Activated T-cell treated with anti-CD3 and anti-CD28 coated beads for 1 hour (primary cell): ENCODE results near the gene SMYD3.
"Not testable (repeated sequence)": the region's sequence is repeated elsewhere in the genome, so short reads cannot be mapped to it uniquely, and the experiment has no call there.

Experiments used
- DNase-seq: peaks from one replicate; pipeline ENCODE4 v3.0.0-alpha.2; 2020; ENCODE audit warnings: low read depth

Gene SMYD3

DNA sequence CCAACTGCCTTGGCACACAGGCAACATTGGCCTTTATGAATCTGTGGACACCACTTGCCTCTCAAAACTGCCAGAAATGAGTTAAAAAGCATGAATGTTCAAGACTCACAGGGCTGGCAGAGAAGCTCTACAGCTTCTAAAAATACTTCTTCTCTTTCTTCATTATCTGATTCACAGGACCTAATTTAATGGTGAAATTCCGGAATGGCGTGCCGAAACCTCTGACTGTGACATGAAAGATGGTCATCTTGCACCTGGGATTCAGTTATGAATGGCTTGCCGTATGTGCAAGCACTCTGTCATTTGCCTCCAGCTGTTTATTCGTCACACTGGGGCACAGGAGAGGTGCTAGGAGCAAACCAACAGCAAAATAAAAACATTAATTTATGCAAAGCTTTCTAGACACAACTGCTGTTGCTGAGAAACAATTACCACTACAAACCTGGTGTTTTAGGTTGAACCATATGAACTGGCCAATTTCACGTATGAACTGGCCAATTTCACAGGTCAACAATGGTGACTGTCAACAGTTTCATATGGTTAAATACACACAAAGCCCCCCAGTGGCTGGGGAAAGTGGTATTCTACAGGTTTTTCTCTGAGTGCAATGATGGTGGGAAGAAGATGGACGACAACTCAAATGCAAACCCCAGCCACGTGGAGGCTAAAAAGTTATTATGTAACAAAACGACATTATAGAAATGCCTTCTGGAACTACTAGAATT, 704.0 kb downstream of the SMYD3 start:
- DNase-seq, result no peak

DNA sequence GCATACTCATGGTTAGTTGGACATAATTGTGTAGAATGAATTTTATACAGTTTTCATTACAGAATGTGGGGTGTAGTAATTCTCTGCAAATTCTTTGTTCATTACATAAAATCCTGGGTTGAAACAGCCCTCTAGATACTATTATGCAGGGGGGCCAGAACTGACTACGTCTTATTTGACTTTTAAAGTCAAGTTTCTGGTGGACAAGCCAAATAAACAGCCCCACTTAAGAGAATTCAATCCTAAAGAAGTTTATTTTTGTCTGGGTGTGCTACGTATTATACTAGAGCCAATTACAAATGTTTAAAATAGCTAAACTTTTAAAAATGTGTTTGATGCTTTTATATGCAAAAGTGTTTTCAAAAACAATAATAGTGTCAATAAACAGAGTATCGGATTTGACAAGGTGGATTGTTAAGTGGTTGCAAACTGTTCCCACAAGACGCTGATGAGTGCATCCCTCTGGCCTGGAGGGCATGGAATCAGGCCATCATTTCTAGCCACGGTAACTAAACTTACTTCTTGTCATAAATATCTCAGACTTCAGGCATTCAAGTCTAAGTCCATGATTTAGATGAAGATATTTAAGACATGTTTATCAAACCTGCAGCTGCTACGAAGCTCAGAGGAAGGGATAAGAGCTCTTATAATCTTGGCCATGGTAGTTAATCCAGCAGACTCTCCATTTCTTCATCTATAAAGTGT, 706.0 kb downstream of the SMYD3 start:
- no peak for DNase-seq

DNA sequence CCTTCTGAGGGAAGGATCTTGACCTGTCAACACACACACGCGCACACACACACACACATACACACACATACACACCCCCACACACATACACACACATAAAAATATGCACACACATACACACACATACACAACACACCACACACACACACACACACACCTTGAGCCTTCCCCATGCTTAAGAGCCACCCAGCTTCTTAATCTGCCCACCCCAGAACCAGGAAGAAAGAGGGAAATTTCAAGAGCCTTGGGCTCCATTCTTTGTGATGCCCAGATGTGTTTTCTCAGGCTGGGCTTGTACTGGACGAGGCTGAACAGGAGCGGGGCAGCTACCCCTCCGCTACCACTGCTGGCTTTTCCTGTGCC, 708.7 kb downstream of the SMYD3 start:
- DNase-seq, result no peak

DNA sequence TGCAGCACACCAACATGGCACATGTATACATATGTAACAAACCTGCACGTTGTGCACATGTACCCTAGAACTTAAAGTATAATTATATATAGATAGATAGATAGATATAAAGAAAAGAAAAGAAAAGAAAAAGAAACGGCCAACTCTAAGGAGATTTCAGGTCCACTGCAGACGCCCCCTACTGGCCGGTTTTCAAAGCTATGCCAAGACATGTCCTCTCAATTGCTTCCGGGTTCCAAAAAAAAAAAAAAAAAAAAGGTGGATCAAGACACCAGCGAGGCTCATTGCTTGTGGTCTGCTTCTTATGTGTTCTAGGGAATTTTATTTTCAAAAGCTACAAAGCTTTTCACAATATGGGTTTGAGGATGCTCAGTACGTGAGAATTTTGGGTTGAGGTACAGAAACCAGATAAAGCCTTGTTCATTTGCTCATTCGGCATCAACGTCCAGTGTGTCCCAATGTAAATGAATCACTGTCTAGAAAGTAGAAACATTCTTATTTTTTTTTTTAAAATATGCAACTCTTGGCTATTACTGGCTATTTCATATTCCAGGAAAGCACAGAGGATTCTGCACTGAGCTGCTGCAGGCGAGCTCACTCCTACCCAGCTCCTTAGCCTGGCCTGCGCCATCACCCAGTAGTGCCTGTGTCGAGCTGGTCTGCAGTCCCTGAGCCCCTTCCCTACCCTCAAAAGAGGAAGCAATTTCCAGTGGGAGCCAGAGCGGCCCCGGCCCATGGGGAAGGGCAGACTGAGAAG, 709.3 kb downstream of the SMYD3 start:
- no peak for DNase-seq

DNA sequence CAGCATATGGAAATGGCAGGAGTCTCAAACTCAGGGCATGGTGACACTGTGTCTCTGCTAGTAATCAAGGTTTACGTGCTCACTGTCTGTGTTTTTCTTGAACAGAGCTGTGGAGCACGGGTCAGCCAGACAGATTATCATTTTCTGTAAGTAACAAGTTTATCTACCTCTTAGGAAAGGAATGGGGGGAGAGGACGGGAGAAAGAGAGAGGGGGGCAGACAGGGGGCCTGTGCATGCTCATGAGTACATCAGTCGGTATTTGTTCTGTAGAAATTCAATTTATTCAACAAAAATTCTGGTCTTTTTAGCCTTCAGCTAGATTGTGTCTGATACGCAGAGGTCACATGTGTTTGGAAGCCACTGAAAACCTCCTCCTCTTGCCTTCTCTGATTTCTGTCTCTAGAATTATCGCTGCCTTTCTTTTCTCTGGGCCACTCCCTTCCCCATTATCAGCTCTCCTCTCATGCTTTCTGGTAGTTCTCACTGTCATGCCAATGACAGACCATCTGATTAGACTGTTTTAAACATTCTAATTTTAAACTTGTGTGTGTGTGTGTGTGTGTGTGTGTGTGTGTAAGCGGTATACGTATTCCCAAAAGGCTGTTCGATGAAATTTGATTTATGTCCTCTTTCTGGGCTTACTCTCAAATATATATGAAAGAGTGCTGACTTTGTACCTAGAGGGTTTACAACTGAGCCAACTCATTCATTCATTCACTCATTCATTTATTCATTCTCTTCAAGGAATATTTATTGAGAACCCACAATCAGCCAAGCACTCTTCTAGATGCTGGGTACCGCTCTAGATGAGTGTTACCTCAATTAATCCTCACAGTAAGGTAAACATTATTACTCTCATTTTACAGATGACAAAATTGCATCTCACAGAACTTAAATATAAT, 715.4 kb downstream of the SMYD3 start:
- DNase-seq, result no peak

DNA sequence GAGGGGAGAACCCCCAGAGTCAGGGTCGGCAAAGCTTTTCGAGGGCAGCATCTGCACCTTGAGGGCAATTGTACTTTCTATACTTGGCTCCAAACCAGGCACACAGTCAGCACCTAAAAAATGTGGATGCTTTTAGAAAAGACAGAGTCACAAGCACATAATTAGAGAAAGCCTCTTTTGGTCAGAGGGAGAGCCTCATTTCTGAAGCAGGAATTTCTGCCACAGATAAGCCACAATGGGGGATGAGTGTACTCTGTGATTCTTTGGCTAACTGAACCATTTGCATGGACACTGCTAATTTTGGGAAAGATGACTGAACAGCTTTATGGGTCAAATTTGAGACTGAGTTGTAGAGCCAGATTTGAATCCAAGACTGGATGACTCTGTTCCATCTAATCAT, 716.6 kb downstream of the SMYD3 start:
- DNase-seq, result no peak

DNA sequence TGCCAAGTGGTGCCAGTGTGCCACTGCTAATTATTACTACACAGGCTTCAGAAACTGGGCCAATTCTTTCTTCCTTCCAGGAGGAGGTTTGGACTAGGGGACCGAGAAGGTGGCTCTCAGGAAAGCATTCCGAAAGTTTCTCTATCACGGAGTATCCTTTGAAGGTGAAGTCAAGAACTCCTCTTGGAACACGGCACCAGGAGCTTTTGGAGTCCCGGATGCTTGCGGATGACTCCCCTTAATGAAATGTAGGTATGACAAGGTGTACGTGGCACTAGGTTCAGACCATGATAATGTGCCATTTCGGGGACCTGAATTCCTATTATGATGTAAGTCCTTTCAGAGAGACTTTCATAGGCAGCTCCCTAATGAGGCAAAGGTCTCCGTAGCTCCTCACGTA, 718.2 kb downstream of the SMYD3 start:
- no peak for DNase-seq

DNA sequence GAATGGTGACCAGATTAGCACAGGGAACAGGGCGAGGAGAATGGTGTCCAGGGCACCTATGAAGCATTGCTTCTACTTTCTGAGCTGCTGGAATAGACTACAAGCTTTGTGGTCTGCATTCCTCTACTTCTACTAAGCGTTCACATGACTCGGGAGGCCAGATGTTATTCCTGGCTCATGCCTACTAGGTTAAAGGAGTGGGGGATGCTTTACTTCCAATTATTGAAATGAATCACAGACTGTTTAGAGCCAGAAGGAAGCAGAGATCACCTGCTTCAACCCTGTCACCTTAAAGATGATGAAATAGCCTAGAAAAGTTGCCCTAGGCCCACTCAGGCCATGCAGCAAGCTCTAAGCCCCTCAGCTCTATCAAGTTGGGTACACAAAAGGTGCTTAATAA, 718.8 kb downstream of the SMYD3 start:
- DNase-seq, result no peak

DNA sequence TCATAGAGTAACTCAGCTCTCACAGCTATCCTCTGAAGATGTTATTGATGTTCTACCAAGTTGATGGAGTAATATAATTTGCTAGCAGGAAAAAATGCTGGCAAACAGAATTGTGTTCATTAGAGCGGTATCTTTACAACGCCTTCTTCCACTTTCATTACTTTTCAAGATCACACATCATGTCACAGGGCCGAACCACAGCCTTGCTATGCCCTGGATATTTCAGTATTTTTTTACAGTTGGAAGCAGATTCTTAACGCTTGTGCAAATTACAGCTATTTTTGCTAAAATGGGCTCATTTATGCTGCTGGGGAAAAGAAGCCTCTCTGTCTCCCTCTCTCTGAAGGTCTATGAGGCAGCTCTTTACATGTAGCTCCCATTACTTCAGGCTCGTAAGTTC, 720.1 kb downstream of the SMYD3 start:
- no peak for DNase-seq

DNA sequence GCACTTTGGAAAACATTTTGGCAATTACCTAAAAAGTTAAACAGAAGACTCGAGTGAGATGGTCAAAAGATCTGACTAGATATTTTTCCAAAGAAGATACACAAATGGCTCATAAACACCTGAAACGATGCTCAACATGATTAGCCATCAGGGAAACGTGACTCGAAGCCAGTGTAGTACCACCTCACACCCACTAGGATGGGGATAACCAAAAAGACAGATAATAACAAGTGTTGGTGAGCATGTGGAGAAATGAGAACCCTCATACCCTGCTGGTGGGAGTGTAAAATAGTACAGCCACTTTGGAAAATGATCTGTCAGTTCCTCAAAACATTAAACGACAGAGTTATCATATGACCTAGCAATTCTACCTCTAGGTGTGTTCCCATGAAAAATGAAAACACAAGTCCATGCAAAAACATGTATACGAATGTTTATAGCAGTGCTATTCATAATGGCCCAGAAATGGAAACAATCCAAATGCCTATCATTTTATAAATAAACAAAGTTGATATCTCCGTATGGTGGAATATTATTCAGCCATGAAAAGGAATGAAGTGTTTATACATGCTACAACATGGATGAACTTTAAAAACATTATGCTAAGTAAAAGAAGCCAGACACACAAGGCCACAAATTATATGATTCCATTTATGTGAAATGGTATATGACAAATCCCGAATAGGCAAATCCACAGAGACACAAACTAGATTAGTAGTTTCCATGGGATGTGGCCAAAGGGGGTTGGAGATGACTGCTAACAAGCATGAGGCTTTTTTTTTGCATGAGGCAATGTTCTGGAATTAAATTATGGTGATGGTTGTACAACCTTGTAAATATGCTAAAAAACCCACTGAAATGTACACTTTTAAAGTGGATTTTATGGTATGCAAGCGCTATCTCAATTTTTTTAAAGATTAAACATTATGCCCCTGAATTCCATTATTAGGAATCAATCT, 727.0 kb downstream of the SMYD3 start:
- no peak for DNase-seq

DNA sequence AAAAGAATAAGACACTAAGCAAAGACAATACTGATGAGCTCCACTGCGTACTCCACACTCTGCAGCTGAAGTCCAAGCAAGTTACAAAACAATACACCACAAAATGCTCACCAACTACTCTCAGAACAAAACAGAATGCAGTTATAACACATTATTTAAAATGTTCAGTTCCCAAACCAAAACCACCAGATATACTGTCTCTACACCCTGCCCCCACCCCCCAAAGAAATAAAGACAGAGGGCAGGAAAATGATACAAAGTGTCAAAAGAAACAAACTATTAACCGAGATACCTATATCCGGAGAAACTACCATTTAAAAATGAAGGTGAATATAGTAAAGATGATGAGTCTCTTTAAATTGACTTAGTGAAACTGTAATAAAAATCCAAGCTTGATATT, 729.3 kb downstream of the SMYD3 start:
- DNase-seq, result no peak

DNA sequence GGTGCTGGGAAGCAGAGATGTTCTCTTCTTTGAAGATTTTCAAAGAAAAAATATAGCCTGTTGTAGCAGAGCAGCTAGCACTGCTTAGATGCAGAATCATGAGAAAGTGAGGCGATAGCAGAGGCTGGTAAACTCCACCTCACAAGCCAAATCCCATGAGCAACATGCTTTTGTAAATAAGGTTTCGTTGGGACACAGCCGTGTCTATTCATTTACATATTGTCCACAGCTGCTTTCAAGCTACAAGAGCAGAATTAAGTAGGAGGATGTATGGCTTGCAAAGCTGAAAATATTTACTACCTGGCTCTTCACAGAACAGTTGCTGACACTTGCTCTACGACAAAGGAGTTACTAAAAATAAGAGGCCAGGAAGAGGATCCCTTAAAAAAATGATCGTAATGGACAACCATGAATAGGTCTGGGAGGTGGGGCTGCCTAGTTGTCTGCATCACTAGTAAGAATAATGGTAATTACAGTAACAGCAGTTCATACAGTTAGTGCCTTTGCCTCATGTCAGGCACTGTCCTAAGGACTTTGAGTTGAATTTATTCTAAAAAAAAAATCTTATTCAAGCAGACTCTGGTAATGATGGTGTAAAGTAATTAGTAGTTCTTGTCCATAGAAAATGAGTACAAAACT, 730.3 kb downstream of the SMYD3 start:
- DNase-seq, result no peak

DNA sequence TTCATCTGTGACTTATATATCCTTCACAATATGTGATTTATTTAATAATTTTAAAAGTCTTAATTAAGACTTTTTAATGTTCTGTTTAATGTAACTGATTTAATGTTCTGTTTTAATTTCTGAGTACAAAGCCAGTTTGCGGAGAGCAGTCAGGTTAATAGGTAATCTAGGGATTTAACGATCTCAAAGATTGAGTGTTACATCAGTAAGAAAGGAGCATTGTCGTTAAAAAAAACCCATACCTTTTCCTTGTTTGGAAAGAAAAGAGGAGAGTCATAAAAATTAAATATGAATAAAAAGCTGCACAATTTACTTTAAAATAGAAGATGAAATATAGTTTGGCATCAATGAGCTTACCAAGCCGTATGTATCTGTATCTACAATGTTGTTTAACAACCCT, 730.9 kb downstream of the SMYD3 start:
- no peak for DNase-seq

DNA sequence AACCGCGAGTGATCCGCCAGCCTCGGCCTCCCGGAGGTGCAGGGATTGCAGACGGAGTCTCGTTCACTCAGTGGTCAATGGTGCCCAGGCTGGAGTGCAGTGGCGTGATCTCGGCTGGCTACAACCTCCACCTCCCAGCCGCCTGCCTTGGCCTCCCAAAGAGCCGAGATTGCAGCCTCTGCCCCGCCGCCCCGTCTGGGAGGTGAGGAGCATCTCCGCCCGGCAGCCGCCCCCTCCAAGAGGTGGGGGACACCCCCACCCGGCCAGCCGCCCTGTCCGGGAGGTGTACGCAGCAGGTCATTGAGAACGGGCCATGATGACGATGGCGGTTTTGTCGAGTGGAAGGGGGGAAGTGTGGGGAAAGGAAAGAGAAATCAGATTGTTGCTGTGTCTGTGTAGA, 732.1 kb downstream of the SMYD3 start:
- DNase-seq, result not testable (repeated sequence)

DNA sequence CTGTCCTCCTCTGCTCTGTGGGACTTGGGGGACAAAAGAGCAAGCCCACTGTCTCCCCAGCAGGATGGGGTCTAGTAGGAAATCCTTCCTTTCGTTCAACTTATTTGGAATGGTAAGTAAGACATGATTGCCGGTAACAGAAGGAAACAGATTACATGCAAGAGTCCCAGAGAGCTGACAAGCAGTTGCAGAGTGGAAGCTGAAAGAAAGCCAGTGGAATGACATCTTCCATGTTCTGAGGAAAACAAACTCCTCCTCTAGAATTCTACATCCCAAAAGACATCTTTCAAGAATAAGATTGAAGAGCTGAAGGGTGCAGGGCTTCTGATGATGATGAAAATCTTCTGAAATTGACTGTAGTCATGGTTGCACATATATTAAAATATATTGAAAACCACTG, 732.9 kb downstream of the SMYD3 start:
- no peak for DNase-seq

DNA sequence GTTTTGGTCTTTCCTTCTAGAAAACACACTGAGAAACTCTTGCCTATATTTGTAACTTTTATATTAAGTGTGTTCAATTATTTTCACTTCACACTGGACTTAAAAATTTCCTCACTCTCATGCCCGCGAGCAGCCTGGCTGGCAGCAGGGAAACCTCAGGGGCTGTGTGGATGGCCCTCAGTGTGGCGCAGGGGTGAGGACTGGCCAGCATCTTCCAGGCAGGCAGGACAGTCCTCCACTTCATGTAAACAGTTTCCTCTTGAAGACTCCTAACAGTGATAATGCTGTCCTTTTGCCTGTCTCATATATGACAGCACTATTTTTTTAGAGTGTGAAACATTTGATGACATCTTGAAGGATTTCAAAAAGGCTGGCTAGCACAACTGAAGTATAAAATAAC, 733.7 kb downstream of the SMYD3 start:
- DNase-seq, result no peak

DNA sequence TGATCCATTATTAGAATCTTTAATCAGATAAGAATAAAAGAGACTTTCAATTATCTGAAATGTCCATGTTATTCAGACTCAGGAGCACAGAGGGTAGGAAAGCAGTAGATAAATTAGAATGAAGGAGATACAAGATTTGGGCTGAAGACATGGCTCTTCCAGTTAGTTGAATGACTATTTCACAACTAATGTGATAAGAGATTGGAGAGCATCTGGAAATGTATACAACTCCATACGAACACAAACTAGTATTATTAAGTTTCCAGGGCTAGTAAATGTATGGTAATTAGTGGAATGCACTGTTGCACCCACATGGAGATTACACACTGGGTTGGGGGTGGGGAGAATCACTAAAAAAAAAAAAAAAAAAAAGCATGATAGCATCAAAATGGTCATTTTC, 734.3 kb downstream of the SMYD3 start:
- DNase-seq, result no peak

DNA sequence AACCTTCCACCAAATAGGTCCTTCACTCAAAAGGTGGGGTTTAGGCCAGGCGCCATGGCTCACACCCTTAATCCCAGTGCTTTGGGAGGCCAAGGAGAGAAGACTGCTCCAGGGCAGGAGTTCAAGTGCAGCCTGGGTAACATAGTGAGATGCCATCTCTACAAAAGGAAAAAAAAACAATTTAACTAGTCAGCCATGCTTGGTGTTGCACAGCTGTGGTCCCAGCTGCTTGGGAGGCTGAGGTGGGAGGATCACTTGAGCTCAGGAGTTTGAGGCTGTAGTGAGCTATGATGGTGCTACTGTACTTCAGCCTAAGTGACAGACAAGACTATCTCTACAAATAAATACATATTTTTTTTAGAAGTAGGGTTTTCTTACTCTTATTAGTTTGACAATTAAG, 734.8 kb downstream of the SMYD3 start:
- no peak for DNase-seq

DNA sequence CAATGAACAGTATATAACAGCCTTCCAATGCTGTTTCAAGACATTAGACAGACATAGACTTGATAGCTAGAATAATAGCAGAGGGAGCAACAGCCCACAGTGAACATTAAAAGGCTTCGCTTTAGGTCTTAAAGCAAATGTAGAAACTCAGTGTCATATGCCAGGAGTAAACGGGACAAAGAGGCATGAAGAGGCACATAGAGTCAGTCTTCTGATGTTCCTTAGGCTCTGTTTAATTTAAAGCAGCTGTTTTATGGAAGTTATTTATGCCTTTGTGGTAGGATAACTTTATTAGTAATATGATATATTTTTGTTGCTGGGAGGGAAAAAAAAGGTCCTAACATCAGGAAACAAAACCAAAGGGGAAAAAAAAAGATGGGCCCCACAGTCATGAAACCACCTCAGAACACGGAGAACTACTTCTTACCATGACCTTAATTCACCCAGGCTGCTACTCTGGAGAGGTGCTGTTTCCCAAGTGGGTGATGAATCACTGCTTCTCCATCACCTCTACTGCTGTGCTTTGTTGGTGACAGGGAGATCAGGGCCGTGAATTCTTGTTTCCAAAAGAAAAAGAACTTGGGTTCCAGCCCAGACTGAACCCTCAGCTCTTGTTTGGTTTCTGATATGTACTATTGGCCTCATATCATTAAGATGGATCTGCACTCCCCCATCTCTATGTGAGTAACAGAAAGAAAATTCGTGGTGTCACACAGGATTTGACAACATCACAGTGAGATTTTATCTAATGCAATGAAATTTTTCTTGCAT, 735.4 kb downstream of the SMYD3 start:
- DNase-seq, result no peak

DNA sequence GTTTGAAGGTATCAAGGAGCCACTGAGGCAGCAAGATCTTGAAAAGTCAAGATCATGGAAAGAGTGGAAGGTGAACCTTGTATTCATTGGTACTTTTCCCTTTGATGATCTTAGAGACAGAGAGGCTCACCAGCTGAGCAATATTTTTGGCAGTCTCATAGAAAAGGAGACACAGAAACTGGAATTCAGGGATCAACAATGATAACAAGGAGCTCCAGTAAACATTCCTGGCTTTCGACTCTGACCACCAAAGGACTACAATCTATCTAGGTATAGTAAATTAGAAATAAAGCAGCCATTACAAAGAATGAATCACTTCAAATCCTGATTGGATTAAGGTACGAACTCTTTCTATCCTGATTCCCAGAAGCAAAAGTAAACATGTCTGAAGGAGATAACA, 736.9 kb downstream of the SMYD3 start:
- no peak for DNase-seq
